NCI-H128 (cell line): ENCODE measurements around the gene GTF3C1.
"Not testable (repeated sequence)": the region's sequence is repeated elsewhere in the genome, so short reads cannot be mapped to it uniquely, and the experiment has no call there.

Source experiments
- DNase-seq: peaks from one replicate; lab custom pipeline; 2025; ENCODE audit not compliant: unreplicated experiment; lab: John Stamatoyannopoulos, UW

Gene GTF3C1

GRCh38 chr16:27445502-27446175, 104.1 kb downstream of the GTF3C1 start:
- DNase-seq = no peak

- no peak for DNase-seq
Observed at GRCh38 chr16:27444470-27444869, 105.2 kb downstream of the GTF3C1 start.

DNA sequence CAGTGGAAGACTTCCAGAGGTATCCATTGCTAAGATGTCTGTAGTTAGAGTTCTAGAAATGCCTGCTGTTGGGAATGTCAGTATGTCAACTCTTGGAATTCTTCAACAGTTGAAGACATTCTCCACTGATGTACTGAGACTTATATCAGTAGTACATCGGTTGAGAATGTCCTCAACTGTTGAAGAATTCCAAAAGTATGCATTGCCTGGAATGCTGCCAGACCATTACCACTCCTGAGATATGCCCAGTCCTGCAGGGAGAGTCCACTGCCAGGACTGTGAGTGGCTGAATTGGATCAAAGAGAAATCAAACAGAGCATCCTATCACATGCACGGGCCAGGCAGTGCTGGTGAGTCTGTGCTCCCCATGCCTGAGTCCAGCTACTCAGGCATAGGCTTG, 105.7 kb downstream of the GTF3C1 start:
- DNase-seq = no peak

DNA sequence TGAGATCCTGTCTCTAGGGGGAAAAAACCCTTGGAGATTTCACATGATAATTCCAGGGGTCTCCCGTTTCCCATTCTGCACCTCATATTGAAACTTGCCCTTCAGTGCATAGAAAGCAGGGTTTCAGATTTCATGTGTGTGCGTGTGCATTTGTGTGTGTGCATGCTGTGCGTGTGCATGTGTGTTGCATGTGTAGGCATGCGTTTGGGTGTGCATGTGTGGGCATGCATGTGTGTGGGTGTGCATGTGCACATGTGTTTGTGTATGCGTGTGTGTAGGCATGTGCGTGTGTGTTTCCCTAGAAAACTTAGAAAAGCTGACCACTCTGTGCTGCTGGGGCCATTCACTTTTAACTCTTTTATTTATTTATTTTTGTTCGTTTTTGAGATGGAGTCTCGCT, 107.7 kb downstream of the GTF3C1 start:
- DNase-seq = no peak

DNA sequence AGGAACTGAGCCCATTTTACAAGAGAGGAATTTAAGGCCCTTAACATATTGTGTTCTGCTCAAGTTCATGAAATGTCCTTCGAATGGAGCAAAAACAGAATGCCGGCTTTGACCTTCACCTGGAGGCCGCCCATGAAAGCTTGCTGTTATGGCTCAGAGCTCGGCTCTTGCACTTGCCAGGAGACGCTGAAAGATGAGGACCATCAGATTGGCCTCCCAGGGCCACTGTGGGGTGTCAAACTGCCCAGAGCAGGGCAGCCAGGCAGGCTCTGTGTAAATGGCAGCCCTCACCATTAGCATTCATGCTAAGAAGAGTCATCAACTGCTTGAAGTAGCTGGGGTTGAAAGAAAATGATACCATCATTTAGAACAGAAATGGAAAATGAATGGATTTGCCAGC, 108.4 kb downstream of the GTF3C1 start:
- no peak for DNase-seq

- DNase-seq = no peak
Observed at GRCh38 chr16:27439271-27440018, 110.3 kb downstream of the GTF3C1 start.

- DNase-seq = no peak
Observed at GRCh38 chr16:27437946-27438345, 111.8 kb downstream of the GTF3C1 start.

GRCh38 chr16:27436921-27437650, 112.6 kb downstream of the GTF3C1 start:
- no peak for DNase-seq

DNA sequence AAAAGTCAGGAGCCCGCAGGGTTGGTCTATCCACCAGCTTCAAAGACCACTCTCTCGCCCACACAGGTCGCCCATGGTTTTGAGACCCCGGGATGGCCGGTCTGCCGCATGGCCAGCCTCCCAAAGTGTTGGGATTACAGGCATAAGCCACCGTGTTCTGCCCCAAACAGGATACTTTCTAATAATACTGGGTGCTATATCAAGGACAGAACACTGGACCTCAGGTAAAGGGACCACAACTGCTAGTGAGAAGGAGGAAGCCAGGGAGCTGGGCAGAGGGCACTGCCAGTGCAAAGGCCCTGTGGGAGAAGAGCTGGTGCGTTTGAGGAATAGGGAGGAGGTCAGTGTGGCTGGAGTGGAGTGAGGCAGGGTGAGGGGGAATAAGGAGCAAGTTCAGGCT, 113.6 kb downstream of the GTF3C1 start:
- DNase-seq = no peak

- not testable (repeated sequence) for DNase-seq
Observed at GRCh38 chr16:27435146-27435545, 114.6 kb downstream of the GTF3C1 start.

- DNase-seq = no peak
Observed at GRCh38 chr16:27434141-27435051, 115.3 kb downstream of the GTF3C1 start.

DNA sequence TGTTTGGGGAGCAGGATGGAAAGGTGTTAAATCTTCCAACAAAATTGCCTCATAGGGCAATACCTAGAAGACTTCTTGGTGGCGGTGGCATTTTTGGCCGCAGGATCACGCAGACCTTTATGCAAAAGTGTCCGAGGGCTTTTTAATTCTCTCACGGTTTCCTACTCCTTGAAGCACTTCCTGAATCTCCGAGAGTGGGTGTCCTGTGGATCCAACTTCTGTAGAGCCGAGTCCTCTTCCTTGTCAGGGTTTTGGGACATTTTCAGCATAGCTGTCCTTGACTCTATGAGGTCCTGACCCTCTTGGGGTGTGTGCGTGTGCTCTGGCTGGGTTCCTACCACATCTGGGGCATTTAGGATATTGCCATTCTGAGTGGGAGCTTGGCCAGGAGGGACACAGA, 116.1 kb downstream of the GTF3C1 start:
- no peak for DNase-seq

- DNase-seq = not testable (repeated sequence)
Observed at GRCh38 chr16:27433191-27433590, 116.5 kb downstream of the GTF3C1 start.

- no peak for DNase-seq
Observed at GRCh38 chr16:27432558-27432957, 117.2 kb downstream of the GTF3C1 start.

- no peak for DNase-seq
Observed at GRCh38 chr16:27431773-27432532, 117.8 kb downstream of the GTF3C1 start.

- DNase-seq = no peak
Observed at GRCh38 chr16:27430923-27431484, 118.7 kb downstream of the GTF3C1 start.

- no peak for DNase-seq
Observed at GRCh38 chr16:27430512-27430911, 119.2 kb downstream of the GTF3C1 start.

DNA sequence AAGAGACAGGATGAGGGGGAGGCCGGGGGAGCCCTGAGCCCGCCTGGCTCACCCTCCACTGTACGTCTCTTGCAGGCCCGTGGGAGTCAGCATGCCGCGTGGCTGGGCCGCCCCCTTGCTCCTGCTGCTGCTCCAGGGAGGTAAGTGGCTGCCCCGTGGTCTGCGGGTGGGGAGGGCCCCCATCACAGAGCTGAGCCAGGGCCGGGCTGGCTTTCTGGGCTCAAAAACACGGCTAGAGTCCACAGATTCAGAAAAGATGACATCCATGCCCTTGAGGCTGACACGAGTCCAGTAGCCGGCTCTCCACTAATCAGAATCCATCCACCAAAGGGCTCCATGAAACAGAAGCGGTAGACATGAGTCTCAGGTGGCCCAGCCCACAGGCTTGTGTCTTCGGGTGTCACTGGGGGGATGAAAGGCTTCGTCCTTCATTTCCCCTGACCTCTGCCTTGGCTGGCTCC, 119.7 kb downstream of the GTF3C1 start:
- DNase-seq = no peak

- no peak for DNase-seq
Observed at GRCh38 chr16:27429330-27429871, 120.3 kb downstream of the GTF3C1 start.
